Measurements from ENCODE around the gene CFAP99.

DNA sequence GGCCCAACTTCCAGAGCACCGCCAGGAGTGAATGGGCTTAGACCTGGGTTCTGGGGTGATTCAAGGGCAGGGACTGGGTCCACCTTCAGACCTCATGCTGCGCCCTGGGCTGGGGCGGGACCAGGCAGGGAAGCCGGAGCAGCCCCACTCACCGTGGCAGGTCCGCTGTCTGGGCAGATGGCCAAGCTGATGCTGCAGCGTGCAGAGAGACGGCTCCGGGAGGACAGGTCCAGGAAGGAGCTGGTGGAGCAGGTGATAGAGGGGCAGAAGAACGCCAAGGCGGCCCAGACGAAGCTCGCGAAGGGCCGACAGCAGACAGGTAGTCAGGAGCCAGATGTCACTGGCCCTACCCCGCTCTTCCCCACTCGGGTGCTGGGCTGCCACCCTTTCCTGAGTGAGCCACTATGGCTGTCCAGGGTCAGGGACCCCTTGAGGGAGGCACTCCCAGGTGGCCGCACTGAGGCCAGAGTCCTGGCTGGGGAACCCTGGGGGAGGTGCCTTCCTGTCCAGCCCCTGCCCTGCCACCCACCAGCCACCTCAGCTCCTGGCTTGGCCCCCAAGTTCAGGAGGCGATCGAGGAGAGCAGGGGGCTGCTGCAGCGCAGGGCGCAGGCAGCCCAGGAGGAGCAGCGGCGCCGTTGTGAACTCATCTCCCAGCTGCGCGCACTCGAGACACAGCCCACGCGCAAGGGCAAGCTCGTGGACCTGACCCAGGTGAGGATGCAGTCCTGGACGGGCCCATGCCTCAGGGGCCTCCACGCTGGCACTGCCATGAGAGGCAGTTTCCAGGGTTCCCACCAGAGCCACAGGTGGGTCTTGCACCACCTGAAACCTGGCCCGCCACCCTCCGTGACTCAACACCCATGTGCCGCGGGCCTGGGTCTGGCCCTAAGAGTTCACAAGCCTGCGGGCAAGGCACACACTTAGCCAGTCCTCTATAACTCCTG, 40.1 kb downstream of the CFAP99 start:
- TF ChIP-seq YY1 (IDR thresholded peaks at IDR 0.05; ENCODE audit: insufficient read depth, insufficient read length) (no peak), ZNF274 (IDR thresholded peaks at IDR 0.05; ENCODE audit: low read depth, low read length) (no peak)

Data from NT2/D1 (cell line).